Loucy (cell line): ENCODE data around the gene ZNF608.

Experiments used
- CTCF ChIP-seq: fragments of 200-600 bp; sonication (generic); conservative IDR thresholded peaks from 2 replicates; pipeline ENCODE4 v1.5.1; 2014; ENCODE audit warnings: mild to moderate bottlenecking, antibody characterized with exemption, low read length
- EZH2phosphoT487 ChIP-seq: fragments of 200-600 bp; IDR thresholded peaks from 2 replicates; pipeline ENCODE4 v1.6.1; 2018; ENCODE audit warnings: antibody characterized with exemption, mild to moderate bottlenecking, moderate library complexity, borderline replicate concordance

DNA sequence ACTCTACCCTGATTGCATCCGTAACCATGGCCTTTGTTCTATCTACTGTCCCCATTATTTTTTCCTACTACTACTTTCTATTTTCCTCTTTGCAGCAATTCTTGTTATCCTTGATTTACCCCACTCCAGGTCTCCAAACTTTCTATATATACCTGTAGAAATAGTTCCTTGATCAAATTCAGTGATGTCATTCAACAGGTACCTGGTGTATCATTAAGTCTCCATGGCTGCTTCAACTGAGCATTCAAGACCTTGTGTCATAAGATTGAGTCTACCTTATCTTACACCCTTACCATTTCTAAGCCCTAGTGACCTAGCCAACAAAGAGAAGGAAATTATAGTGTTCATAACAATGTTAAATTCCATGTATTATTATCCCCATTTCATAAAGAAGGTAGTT is 35.8 kb upstream of the ZNF608 start:
- TF ChIP-seq CTCF (no peak), EZH2phosphoT487 (no peak)
